Measurements from ENCODE around the gene PSMF1. TPM values are rescaled to one million over a fixed set of nuclear protein-coding genes. Genes with fewer than 3 reads are reported as not detected.

Gene PSMF1
- total and polyA plus RNA-seq, 9 of the 15 experiments (the other 6 are each of a cell fraction or from before 2014, with no cell fraction given) = 8.5 to 192 (median 33.2) TPM

DNA sequence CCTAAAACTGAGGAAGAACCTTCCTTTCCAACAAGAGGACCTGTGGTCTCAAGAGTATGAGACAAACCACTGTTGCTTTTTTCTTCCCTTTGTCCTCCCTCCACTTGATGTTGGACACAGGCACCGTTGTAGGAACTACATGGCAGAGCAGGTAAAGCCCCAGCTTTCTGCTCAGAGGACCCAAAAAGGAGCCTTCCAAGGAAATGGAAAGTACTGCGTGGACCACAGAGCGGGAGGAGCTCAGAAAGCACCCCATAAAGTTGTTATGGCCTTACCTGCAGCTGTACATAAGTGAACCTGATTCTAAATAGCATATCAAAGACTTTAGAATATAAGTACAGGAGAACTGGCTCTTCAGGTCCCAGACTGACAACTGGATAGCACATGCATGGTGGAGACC lies 36.9 kb downstream of the PSMF1 start:
- FAIRE-seq = no peak
- H3K36me3 ChIP-seq (ENCODE audit: control insufficient read depth, insufficient read depth, low read length) = peaks cover 49% of the 10 kb centered on the region
- no peak overlapping the region for H3K4me2 ChIP-seq (ENCODE audit: insufficient read depth, low read length)
- in situ Hi-C loops (cut with MboI) = no loop called here
- POLR2A ChIA-PET = no interaction called here
- no peak for TF ChIP-seq SIN3A (IDR thresholded peaks at IDR 0.05; ENCODE audit: borderline replicate concordance in 2 of 2, control insufficient read depth in 1 of 2, low read depth in 2 of 2, low read length in 2 of 2)
- no peak for TF ChIP-seq GATAD2A (IDR thresholded peaks at IDR 0.05)
- no peak for TF ChIP-seq EZH2 (IDR thresholded peaks at IDR 0.05; ENCODE audit: borderline replicate concordance, low read depth, low read length)
- no peak for TF ChIP-seq FOXK1 (CRISPR knock-in tag; IDR thresholded peaks at IDR 0.05; ENCODE audit: borderline replicate concordance)
- TF ChIP-seq, protein P1, sequence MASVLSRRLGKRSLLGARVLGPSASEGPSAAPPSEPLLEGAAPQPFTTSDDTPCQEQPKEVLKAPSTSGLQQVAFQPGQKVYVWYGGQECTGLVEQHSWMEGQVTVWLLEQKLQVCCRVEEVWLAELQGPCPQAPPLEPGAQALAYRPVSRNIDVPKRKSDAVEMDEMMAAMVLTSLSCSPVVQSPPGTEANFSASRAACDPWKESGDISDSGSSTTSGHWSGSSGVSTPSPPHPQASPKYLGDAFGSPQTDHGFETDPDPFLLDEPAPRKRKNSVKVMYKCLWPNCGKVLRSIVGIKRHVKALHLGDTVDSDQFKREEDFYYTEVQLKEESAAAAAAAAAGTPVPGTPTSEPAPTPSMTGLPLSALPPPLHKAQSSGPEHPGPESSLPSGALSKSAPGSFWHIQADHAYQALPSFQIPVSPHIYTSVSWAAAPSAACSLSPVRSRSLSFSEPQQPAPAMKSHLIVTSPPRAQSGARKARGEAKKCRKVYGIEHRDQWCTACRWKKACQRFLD (CRISPR knock-in tag; IDR thresholded peaks at IDR 0.05) = no peak
- no peak for TF ChIP-seq FOXJ3 (CRISPR knock-in tag; IDR thresholded peaks at IDR 0.05)
- no peak for TF ChIP-seq NELFE (IDR thresholded peaks at IDR 0.05; ENCODE audit: insufficient read depth, insufficient read length)
- no peak for TF ChIP-seq NCOA2 (IDR thresholded peaks at IDR 0.05; ENCODE audit: partially characterized antibody in 2 of 2)
- no peak for TF ChIP-seq HDAC1 (IDR thresholded peaks at IDR 0.05)
- TF ChIP-seq FIP1L1 (IDR thresholded peaks at IDR 0.05; ENCODE audit: low read depth, low read length, poor library complexity, severe bottlenecking) = no peak
- TF ChIP-seq MTA3 (IDR thresholded peaks at IDR 0.05; ENCODE audit: borderline replicate concordance) = no peak
- no peaks in the 10 kb centered on the region for H4K20me1 ChIP-seq (replicated peaks; ENCODE audit: control insufficient read depth, insufficient read depth, low read length)
- no TSS peak for BruUV-seq (replicated peaks)
- H3K9me3 ChIP-seq (replicated peaks; ENCODE audit: control insufficient read depth, insufficient read depth, low read depth, low read length) = no peaks in the 10 kb centered on the region
- no peaks in the 10 kb centered on the region; the same call in 2 of the 3 replicates for H3K79me2 ChIP-seq (ENCODE audit: control insufficient read depth, insufficient read depth, low read length)
- H3K9ac ChIP-seq (ENCODE audit: insufficient read depth in 1 of 2, low read depth in 2 of 2, low read length in 2 of 2) = no peak overlapping the region
- no peak overlapping the region for H2AFZ ChIP-seq (ENCODE audit: low read depth, low read length)
- no peak for DNase-seq (ENCODE audit: extremely low read depth in 1 of 4, low spot score in 3 of 4)
- H3K4me3 ChIP-seq = no peak overlapping the region
- no peak overlapping the region for H3K27ac ChIP-seq (ENCODE audit: extremely low read depth, low read depth, low read length)
- no peak for ATAC-seq
- H3K9me1 ChIP-seq (ENCODE audit: control insufficient read depth, insufficient read depth, low read length) = no peaks in the 10 kb centered on the region
- 100% methylated on average over 3 of the region's 3 CpGs for WGBS (ENCODE audit: insufficient coverage, low coverage, missing lambda C conversion rate)
- H3K4me1 ChIP-seq (replicated peaks in 1 of 2; ENCODE audit: control insufficient read depth in 2 of 2, insufficient read depth in 2 of 2, low read length in 2 of 2) = no peaks in the 10 kb centered on the region
- intact Hi-C loops (cut with micrococcal nuclease) = no loop called here
- no peaks in the 10 kb centered on the region for H3K27me3 ChIP-seq (ENCODE audit: control insufficient read depth in 2 of 2, insufficient read depth in 2 of 2, low read length in 2 of 2)
- CTCF ChIA-PET (ENCODE audit: low intra/inter-chr PET ratio) = no interaction called here
